Dermis blood vessel endothelial cell (primary cell): Measurements from ENCODE around the gene SLC7A4. TPM values are rescaled to one million over a fixed set of nuclear protein-coding genes. Genes with fewer than 3 reads are reported as not detected.
A peak's percentile ranks its signal among the peaks of the same experiment; 100 is the strongest.
"Not testable (repeated sequence)": the region's sequence is repeated elsewhere in the genome, so short reads cannot be mapped to it uniquely, and the experiment has no call there.

ENCODE experiments used
- DNase-seq: peaks from one replicate; pipeline ENCODE4 v3.0.0; 2010
- total RNA-seq: library from RNA; depleted of rRNA; stranded (reverse); fragments of >200 nt; gene quantifications from 2 replicates; pipeline ENCODE4 v1.2.3, GENCODE V29; 2014

Gene SLC7A4
- total RNA-seq, 1 donor from 2014 or later = not detected

GRCh38 chr22:21064917-21065864 lies 32.8 kb upstream of the SLC7A4 start:
- DNase-seq = no peak

DNA sequence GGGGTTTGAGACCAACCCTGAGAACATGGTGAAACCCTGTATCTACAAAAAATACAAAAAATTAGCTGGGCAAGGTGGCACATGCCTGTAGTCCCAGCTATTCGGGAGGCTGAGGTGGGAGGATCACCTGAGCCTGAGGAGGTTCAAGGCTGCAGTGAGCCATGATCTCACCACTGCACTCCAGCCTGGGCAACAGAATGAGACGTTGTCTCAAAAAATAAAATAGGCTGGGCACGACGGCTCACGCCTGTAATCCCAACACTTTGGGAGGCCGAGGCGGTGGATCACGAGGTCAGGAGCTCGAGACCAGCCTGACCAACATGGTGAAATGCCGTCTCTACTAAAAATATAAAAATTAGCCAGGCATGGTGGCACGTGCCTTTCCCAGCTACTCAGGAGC lies 32.1 kb upstream of the SLC7A4 start:
- DNase-seq = not testable (repeated sequence)

DNA sequence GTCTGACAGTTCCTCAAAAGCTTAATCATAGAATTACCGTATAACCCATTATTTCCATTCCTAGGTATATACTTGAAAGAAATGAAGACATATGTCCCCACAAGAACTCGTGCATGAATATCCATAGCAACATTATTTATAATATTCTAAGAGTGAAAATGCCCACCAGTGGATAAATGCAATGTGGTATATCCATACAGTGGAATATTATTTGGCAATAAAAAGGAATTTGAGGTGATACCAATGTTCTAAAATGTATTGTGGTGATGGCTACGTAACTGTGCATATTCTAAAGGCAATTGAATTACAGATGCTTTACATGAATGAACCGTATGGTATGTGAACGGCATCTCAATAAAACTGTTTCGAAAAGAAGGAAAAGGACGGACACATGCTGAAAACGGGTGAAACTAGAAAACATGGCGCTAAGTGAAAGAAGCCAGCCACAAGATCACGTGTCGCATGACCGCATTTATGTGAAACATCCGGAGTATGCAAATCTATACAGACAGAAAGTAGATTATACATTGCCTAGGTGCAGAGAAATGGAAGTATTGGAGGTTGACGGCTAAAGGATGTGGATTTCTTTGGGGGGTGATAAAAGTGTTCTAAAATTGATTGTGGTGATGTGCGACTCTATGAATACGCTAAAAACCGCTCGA lies 29.4 kb upstream of the SLC7A4 start:
- not testable (repeated sequence) for DNase-seq

- not testable (repeated sequence) for DNase-seq
Observed at GRCh38 chr22:21060363-21060762, 28.0 kb upstream of the SLC7A4 start.

GRCh38 chr22:21055880-21056319 lies 23.5 kb upstream of the SLC7A4 start:
- no peak for DNase-seq

DNA sequence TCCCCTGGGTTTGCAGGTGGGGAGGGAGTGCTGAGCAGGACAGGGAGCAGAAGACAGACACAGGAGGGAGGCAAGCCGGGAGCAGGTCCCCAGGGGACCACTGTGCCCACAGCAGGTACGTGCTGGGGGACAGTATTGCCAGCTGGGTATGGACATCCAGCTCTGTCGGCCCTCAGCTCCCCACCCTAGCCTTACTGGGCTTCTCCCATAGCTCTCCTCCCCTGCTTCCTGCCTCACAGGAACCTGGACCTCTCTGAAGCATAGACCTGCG lies 23.1 kb upstream of the SLC7A4 start:
- no peak for DNase-seq

GRCh38 chr22:21054714-21055563 lies 22.6 kb upstream of the SLC7A4 start:
- no peak for DNase-seq

GRCh38 chr22:21054046-21054713 lies 21.8 kb upstream of the SLC7A4 start:
- no peak for DNase-seq

DNA sequence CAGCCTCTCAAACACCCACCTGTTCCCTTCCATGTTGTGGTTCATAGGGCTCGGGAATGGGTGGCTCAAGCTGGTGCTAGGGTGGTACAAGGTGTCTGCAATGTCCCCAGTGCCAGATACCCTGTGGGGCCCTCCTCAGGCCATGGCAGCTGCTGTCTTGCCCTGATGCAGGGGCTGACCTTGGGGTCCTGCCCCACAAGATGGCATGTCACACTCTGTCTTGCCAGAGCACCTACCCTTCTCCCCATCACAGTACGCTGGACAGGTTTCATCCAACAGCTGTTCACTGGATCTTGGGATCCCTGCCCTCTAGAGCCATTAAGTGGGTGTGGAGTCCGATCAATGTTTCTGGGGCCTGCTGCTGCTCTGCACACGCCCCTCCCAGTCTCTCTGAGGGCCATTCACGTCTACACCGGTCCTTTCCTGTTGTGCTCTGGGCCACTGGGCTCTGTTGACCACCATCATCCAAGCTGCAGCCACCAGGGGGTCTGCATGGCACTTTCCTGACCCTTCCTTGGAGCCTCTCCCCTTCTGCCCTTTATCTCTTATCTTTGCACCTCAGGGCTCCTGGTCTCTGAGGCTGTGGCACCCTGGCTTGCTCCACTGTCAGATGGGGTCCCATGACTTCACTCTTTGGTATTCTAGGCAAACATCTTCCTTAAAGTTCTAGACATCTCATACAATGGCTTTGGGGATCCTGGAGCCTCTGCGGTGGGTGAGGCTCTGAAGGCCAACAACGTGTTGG lies 20.5 kb upstream of the SLC7A4 start:
- DNase-seq = no peak

GRCh38 chr22:21051831-21052400 lies 19.6 kb upstream of the SLC7A4 start:
- DNase-seq = no peak

- DNase-seq = no peak
Observed at GRCh38 chr22:21051145-21051830, 18.9 kb upstream of the SLC7A4 start.

DNA sequence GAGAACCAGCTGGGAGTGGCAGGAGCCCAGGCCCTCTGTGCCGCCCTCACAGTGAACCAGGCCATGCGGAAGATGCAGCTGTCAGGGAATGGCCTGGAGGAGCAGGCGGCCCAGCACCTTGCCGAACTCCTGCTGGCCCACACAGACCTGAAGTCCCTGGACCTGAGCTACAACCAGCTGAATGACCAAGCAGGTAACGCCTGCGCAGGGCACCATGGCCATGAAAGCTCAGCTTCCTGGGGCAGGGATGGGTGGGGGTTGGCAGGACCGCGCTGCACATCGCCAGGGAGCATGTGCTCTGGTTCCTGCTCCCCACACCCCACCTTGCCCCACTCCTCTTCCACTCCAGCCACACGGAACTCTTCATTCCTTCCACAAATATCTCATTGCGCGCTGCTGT lies 16.6 kb upstream of the SLC7A4 start:
- DNase-seq = not testable (repeated sequence)

- DNase-seq = not testable (repeated sequence)
Observed at GRCh38 chr22:21048448-21048847, 16.1 kb upstream of the SLC7A4 start.

GRCh38 chr22:21047730-21048129 lies 15.4 kb upstream of the SLC7A4 start:
- DNase-seq = no peak

DNA sequence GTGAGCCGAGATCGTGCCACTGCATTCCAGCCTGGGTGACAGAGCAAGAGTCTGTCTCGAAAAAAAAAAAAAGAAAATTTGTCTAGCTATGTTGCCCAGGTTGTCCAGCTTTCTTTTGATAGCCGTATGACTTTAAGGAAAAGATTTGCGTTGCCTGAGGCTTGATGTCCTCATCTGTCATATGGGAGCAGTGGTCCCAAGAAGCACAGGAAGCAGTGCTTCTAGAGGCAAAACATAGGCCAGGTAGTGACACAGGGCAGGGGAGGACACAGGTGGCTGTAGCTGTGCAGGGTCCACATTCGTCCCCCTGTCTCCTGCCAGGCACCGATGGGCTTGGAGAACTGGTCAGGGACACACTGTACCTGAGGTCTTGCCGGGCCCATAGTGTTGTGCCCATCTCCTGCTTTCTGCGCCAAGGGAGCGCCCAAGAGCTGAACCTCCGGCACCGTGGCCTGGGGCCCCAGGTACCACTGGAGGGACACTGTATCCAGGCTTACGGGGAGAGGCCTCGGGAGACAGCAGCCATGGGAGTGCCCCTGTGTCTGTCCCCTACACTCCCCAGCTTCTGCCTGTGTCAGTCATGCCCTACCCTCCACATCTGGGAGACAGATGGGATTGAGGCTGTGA lies 14.8 kb upstream of the SLC7A4 start:
- no peak for DNase-seq

- DNase-seq = peak; percentile 89
Observed at GRCh38 chr22:21045585-21046294, 13.4 kb upstream of the SLC7A4 start, which contains the start of gene LRRC74B. Gene LRRC74B (plus strand): TSS chr22:21045946. CDS start chr22:21045987, 41 bp downstream.

- peak; percentile 17 for DNase-seq
Observed at GRCh38 chr22:21044931-21045584, 12.7 kb upstream of the SLC7A4 start.

- no peak for DNase-seq
Observed at GRCh38 chr22:21043860-21044535, 11.6 kb upstream of the SLC7A4 start.
